ENCODE results near the gene AIP.

AIP gene

DNA sequence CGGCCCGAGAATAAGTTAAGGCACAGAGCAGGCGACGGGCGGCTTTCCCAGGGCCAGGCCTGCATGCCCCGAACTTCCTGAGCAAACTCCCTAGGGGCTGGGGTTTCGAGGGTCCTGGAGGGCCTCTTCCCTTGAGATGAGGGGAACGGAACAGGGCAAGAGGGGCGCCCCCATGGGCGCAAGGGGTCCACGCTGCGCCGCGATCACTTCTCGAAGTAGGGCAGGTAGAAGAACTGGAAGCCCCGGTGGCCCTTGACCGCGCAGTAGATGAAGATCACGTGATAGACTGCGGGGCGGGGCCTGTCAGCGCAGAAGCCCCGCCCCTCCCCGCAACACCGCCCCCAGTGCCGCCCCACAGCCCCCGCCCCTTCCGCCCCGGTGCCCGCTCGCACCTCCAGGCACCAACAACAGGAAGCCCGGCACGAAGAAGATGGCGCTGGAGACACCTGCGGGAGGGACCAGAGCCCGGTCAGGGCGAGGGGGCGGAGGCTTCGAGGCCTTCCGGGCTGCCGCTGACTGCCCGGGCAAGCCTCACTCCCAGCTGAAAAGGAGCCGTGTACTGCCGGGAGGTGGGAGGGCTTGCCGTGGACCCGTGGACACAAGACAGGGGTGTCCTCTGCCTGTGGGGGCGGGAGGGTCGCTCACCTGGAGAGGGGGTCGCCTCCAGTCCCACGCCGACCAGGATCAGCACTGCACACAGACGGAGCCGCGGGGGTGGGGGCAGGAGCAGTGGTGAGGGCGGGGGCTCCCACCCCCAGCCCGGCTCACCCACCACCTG lies 18.2 kb upstream of the AIP start:
- H3K4me3 ChIP-seq (ENCODE audit: low read depth, low read length), result peak overlapping the region; percentile 74
- peak overlapping the region; percentile 61; the same call in 1 of the 2 replicates for H3K27ac ChIP-seq (ENCODE audit: extremely low read depth, low read depth, low read length)
- CTCF ChIA-PET, result interaction anchor here (0.5 to 1.7 kb wide), 6 partner anchors 15 to 203 kb away, joined by 3 to 6 read pairs (median 4); partner anchors contain the start of gene PPP1CA
- TF ChIP-seq ZNF211 (tag by site-specific recombination; IDR thresholded peaks at IDR 0.05; ENCODE audit: low read depth) (no peak), ZNF521 (tag by site-specific recombination; IDR thresholded peaks at IDR 0.05) (no peak), ZNF174 (tag by site-specific recombination; IDR thresholded peaks at IDR 0.05) (no peak), ZNF529 (tag by site-specific recombination; IDR thresholded peaks at IDR 0.05; ENCODE audit: insufficient replicate concordance) (no peak), WT1 (tag by site-specific recombination; IDR thresholded peaks at IDR 0.05) (no peak), GLIS2 (tag by site-specific recombination; IDR thresholded peaks at IDR 0.05) (peak; percentile 73), HIC1 (tag by site-specific recombination; IDR thresholded peaks at IDR 0.05) (0 out of 2 replicates have a peak, but pooled peaks have one; percentile 70), ZNF24 (tag by site-specific recombination; IDR thresholded peaks at IDR 0.05) (no peak), ZNF785 (tag by site-specific recombination; IDR thresholded peaks at IDR 0.05) (no peak), SCRT2 (tag by site-specific recombination; IDR thresholded peaks at IDR 0.05) (0 out of 2 replicates have a peak, but pooled peaks have one; percentile 35), SP3 (tag by site-specific recombination; IDR thresholded peaks at IDR 0.05) (peak; percentile 71), OVOL3 (tag by site-specific recombination; IDR thresholded peaks at IDR 0.05) (no peak), ZNF16 (tag by site-specific recombination; IDR thresholded peaks at IDR 0.05; ENCODE audit: low read depth) (no peak), ZNF335 (tag by site-specific recombination; conservative IDR thresholded peaks at IDR 0.05) (peak; percentile 82), ZNF658 (tag by site-specific recombination; IDR thresholded peaks at IDR 0.05) (no peak), ZBTB6 (tag by site-specific recombination; IDR thresholded peaks at IDR 0.05) (peak; percentile 67), ZNF791 (tag by site-specific recombination; IDR thresholded peaks at IDR 0.05) (no peak), KLF8 (tag by site-specific recombination; IDR thresholded peaks at IDR 0.05) (peak; percentile 35; the same call in 1 of the 2 replicates), YY1 (tag by site-specific recombination; IDR thresholded peaks at IDR 0.05) (no peak), EGR2 (tag by site-specific recombination; IDR thresholded peaks at IDR 0.05; ENCODE audit: low read depth) (peak; percentile 67), ZBTB7A (tag by site-specific recombination; IDR thresholded peaks at IDR 0.05; ENCODE audit: low read depth) (peak; percentile 87), MZF1 (tag by site-specific recombination; IDR thresholded peaks at IDR 0.05; ENCODE audit: borderline replicate concordance) (no peak), ZFP37 (tag by site-specific recombination; IDR thresholded peaks at IDR 0.05) (no peak), ZNF214 (tag by site-specific recombination; IDR thresholded peaks at IDR 0.05; ENCODE audit: borderline replicate concordance) (no peak)
- TF ChIP-seq, protein P1, sequence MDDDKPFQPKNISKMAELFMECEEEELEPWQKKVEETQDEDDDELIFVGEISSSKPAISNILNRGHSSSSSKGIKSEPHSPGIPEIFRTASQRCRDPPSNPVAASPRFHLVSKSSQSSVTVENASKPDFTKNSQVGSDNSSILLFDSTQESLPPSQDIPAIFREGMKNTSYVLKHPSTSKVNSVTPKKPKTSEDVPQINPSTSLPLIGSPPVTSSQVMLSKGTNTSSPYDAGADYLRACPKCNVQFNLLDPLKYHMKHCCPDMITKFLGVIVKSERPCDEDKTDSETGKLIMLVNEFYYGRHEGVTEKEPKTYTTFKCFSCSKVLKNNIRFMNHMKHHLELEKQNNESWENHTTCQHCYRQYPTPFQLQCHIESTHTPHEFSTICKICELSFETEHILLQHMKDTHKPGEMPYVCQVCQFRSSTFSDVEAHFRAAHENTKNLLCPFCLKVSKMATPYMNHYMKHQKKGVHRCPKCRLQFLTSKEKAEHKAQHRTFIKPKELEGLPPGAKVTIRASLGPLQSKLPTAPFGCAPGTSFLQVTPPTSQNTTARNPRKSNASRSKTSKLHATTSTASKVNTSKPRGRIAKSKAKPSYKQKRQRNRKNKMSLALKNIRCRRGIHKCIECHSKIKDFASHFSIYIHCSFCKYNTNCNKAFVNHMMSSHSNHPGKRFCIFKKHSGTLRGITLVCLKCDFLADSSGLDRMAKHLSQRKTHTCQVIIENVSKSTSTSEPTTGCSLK (tag by site-specific recombination; IDR thresholded peaks at IDR 0.05), result no peak
- TF ChIP-seq, protein P2, sequence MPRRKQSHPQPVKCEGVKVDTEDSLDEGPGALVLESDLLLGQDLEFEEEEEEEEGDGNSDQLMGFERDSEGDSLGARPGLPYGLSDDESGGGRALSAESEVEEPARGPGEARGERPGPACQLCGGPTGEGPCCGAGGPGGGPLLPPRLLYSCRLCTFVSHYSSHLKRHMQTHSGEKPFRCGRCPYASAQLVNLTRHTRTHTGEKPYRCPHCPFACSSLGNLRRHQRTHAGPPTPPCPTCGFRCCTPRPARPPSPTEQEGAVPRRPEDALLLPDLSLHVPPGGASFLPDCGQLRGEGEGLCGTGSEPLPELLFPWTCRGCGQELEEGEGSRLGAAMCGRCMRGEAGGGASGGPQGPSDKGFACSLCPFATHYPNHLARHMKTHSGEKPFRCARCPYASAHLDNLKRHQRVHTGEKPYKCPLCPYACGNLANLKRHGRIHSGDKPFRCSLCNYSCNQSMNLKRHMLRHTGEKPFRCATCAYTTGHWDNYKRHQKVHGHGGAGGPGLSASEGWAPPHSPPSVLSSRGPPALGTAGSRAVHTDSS (tag by site-specific recombination; IDR thresholded peaks at IDR 0.05), result no peak
- TF ChIP-seq, protein P3, sequence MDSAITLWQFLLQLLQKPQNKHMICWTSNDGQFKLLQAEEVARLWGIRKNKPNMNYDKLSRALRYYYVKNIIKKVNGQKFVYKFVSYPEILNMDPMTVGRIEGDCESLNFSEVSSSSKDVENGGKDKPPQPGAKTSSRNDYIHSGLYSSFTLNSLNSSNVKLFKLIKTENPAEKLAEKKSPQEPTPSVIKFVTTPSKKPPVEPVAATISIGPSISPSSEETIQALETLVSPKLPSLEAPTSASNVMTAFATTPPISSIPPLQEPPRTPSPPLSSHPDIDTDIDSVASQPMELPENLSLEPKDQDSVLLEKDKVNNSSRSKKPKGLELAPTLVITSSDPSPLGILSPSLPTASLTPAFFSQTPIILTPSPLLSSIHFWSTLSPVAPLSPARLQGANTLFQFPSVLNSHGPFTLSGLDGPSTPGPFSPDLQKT (IDR thresholded peaks at IDR 0.05; ENCODE audit: borderline replicate concordance, low read depth, low read length), result no peak
- TF ChIP-seq, protein P4, sequence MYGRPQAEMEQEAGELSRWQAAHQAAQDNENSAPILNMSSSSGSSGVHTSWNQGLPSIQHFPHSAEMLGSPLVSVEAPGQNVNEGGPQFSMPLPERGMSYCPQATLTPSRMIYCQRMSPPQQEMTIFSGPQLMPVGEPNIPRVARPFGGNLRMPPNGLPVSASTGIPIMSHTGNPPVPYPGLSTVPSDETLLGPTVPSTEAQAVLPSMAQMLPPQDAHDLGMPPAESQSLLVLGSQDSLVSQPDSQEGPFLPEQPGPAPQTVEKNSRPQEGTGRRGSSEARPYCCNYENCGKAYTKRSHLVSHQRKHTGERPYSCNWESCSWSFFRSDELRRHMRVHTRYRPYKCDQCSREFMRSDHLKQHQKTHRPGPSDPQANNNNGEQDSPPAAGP (tag by site-specific recombination; IDR thresholded peaks at IDR 0.05), result 0 out of 2 replicates have a peak, but pooled peaks have one; percentile 47

More for the DNA sequence above, 18.2 kb upstream of the AIP start:
- POLR2A ChIA-PET, result interaction anchor here (0.6 to 1.6 kb wide), 9 partner anchors 18 to 725 kb away, joined by 3 to 9 read pairs (median 4); partner anchors contain the start of genes AIP, PPP1CA and RAD9A
- H3K9me3 ChIP-seq (ENCODE audit: control insufficient read depth, insufficient read depth, low read depth, low read length), result no peaks in the 10 kb centered on the region
- H3K4me1 ChIP-seq (ENCODE audit: control insufficient read depth, insufficient read depth, low read length), result no peaks in the 10 kb centered on the region; the same call in 1 of the 2 replicates
- H3K36me3 ChIP-seq (ENCODE audit: control insufficient read depth in 2 of 2, insufficient read depth in 1 of 2, low read length in 2 of 2), result no peaks in the 10 kb centered on the region

Data from HEK293 (cell line).